GM21367 (cell line): Measurements from ENCODE around the gene GSE1.

Experiments
- ATAC-seq: cut with Tn5 transposase; IDR thresholded peaks from one replicate; pipeline ENCODE4 v1.9.1; 2021; ENCODE audit not compliant: unreplicated experiment

The GSE1 gene

DNA sequence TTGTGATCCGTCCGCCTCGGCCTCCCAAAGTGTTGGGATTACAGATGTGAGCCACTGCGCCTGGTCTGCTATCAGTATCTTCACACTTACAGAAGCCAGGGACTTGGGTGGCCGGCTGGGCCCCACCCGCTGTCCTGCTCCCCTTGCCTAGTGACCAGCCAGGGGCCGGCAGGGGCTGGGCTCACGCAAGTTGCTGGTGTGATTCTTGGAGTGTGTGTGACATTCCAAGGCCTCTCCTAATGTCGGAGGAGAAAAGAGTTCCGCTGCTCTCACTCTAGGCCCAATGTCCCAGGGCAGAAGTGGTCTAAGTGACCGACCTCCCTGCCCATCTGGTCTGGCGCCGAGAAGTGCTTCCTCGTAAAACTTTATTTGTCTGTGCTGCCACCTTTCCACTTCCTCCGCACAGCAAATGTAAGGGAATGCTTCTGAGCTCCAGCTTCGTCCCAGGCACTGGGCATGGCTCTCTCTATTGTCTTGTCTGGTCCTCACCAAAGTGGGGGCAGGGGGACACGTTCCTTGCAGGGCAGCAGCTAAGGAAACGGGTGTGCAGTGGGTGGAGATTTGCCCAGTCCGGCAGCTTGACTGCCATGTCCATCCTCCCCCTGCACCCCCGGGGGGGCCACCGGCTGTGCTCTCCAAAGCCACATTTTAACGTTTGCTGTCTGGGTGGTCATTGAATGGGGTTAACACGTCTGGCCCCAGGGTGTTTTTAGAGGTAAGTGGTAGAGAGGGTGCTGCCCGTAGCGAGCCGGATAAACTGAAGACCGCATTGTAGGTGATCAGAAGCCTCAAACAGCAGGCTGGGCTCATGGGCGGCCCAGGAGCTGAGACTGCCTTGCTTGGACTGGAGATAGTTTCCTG is 7.8 kb upstream of the GSE1 start:
- no peak for ATAC-seq

DNA sequence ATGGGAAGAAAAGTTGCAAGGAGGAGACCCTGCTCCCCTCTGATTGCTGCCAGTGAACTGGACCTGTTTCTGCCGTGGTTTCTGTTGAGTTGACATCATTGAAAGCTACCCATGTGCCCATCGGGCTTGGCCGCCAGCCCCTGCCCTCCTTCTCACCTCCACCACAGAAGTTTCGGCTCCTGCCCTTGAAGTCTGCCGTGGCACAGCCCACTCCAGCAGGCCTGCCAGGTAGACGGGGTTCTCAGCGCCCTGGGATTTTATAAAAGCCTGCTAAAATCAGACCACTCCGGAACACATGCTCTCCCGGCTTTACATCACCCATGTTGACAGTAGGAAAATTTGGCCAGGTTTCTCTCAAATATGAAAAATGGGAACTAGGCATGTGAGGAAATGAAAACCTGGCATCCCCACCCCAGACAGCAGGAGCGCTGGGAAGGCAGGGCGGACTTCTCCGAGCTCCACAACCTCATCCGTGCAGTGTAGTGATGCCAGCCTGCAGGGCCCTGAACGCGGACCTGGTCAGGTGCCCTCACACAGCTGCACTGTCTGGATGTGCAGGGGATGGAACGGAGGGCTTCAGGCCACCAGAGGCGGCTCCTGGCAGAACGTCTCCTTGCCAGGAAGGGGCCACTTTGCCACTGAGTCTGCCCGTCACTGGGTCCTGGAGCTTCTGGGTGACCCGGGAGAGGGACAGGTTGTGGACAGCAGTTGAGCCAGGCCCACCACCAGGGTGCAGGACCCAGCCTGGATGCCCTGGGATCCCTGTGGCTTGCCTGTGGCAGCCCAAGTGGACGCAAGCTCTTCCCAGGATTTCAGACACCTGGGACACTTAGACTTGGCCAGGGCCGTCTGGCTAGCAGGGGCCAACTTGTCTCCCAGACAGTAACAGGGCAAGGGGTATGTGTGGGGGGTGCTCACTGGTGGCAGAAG is 6.9 kb upstream of the GSE1 start:
- ATAC-seq = no peak

DNA sequence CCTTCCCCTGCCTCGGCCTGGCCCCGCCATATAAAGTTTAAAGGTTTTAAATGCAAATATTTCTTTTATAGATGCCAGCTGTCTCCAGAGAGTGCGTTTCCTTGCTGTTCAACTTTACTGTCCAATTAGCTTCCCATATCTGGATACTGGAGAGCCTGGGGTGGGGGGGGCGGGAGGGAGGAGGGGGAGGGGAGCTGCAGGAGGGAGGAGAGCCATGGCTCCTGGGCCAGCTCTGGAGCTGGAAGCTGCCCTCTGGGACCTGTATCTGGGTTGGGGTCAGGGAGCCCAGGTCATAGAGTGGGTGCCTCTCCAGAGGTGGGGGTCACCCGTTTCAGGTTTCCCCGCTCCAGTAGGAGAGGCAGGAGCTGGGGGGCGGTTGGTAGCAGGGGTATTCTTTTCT is 6.2 kb upstream of the GSE1 start:
- ATAC-seq = no peak

DNA sequence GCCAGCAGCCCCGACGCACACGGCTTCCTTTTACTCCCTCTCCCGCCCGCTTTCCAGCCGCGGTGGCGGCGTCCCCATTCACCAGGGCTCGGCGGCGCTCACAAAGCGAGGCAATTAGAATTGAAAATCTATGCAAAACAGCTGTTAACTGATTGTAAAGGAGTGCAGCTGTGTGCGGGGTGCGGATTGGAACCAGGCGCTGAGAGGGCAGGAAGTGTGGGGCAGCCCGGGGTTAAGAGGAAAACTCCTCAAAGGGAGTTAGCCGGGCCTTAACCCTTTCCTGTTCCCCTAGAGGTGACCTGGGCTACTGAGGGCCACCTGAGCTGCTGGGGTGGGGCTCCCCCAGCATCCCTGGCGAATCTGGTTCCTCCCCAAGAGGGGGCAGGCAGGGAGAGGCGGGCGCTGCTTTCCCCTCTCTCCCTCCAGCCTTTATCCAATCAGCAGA is 5.8 kb upstream of the GSE1 start:
- no peak for ATAC-seq

DNA sequence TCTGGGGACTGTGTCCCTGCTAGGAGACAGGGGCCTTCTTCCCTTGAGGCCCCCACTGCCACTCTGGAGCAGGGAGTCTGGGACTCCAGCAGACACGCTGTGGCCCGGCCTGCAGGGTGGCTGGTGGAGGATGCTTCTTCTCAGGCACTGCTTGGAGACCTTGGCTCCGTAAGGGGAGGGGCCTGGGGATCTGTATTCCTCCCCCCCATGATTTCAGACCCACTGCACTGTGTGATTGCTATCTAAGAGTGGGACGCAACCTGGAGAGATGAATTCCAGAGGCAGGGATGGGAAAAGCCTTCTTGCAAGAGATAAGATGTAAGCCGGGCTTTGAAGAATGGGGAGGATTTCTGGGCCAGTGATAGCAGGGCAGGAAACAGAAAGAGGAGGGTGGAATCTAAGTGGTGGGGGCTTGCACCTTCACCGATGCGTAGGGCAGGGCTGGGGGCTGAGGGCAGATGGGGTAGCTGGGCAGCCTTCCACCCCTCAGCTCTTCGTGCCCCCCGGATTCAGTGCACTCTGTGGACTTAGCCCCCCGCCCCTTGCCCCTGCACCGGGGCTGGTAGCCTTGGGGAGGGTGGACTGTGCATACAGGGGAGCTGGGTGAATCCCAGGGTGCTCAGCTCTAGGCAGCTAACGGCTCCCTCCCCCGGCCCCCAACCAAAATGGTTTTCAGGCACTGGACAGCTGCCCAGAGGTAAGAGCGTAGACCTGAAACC is 5.2 kb upstream of the GSE1 start:
- no peak for ATAC-seq

DNA sequence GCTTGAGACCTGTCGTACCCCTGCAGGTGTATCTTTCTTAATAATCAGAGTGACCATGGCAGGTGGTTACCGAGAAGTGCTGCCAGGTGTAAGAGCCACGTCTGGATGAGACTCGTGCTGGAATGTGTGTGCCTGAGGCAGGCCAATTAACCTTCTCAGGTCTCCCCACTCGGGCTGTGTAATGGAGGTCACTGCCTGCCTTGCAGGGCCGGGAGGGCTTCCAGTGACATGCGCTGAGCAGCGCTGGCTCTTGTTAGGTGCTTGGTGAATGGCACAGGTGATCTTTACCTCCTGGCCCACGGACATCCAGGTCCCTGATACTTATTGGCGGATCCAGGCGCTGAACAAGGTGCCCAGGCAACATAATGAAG is 4.6 kb upstream of the GSE1 start:
- ATAC-seq = no peak

DNA sequence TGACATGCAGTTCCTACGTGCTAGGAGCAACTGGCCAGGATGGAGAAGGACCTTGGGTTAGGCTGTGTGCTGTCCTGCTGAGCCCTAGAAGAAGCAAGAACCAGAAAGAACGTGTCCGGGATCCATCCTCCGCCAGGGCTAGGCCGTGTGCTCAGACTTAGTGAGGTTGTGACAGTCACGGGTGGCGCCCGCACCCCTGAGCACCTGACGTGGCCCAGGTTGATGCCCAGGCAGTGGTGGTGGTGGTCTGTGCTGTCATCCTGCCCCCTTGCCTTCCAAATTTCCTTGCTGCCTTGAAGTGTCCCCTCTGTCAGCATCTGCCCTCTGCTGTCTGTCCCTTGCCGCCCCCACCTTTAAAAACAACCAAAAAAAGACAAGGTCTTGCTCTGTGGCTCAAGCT is 4.2 kb upstream of the GSE1 start:
- ATAC-seq = no peak

DNA sequence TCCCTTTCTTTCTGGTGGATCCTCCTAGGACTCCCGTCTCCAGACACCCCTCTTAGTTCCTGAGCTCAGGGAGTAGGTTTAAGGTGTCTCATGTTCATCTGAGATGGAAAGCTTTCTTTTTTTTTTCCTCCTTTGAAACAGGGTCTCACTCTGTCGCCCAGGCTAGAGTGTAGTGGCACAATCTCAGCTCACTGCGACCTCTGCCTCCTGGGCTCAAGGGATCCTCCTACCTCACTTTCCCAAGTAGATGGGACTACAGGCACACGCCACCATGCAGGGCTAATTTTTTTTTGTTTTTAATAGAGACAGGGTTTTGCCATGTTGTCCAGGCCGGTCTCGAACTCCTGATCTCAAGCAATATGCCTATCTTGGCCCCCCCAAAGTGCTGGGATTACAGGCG is 3.6 kb upstream of the GSE1 start:
- no peak for ATAC-seq

DNA sequence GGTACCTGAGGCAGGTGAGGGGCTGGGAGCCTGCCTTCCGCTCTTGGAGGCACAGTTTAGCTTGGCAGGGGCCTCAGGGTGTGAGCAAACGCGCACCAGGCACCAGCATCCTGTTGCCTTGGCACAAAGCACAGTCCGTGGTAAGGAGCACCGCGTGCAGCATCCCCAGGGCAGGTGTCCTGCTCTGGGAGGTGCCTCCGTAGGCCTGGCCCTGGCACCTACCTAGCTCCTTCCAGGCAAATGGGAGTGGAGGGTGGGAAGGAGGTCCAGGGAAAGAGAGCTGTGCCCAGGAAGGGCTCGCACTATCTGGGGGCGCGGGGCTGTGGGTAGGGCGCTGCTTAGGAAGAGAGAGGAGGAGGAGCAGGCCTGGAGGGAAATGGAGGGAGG is 3.1 kb upstream of the GSE1 start:
- ATAC-seq = no peak

DNA sequence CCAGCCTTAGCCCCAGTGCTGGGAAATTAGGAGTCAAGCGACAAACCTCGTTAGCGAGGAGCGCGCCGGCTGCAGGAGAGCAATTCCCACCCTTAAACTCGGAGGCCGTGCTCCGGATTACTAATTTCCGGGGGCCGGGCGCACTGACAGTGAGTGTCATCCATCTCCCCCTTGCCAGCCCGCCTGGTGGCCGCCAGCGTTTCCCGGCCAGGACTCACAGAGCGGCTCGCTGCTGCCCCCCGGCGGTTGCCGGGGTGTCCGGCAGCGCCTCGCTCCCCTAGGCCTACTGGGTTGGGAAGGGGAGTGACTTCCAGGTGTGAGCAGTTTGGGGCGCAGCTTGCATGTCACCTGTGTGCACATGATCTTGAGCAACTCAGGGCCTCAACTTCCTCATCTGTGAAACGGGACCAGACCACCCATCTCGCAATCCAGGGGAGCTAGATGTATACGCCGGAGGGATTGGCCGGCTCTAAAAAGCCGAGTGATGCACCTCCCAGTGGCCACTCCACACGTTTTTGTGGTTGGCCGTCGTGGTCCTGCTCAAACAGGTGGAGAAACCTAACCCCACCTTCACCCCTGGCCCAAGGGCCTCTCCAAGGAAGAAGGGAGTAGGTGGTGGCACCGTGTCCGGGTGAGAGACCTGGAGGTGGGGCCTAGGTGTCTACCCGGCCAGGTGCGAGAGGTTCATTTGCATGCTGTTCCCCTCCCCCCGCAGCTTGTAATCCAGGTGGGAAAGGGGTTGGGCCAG is 2.5 kb upstream of the GSE1 start:
- ATAC-seq = no peak

DNA sequence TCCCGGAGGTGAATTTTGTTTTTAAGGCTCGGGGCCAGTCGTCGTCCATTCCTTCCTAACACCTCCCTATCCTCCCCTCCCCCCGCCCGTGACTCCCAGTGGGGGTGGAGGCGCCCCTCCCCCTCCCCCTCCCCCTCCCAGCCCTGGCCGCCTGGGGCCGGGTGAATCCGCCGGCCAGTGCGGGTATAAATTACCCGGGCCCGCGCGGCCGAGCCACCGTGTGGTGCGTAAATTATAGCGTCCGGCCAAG is 2.0 kb upstream of the GSE1 start:
- ATAC-seq = no peak

DNA sequence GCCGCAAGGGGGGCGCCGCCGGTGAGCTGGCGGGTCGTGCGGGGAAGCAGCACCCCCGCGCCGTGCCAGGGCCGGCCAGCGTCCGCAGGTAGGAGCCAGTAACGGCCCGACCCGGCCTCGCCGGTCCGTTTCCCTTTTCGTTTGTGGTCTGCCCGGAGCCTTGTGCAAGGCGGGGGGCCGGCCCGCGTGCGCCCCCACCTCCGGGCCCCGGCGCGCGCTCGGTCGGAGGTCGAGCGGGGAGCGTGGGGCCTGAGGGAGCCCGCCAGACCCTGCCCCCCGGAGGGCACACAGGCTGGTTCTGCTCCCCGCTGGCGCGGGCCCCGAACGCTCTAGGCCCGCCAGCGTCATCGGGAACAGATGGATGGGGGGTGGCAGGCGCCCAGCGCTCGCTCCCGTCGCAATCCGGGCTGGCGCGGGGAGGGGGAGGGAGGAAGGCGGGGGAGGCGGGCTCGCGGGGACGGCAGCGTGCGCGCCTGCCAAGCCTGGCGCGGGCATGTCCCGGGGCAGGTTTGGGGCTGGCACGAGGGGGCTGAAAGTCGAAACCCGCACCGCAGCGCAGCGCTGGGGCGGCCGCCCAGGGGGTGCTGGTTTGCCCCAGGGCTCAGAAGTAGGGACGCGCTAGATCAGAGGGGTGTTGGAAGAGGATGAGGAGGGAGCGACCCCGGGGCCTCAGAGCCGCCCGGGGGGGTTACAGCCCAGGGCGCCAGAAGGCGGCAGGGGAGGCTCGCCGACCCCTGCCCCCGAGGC is 1.5 kb upstream of the GSE1 start:
- no peak for ATAC-seq

DNA sequence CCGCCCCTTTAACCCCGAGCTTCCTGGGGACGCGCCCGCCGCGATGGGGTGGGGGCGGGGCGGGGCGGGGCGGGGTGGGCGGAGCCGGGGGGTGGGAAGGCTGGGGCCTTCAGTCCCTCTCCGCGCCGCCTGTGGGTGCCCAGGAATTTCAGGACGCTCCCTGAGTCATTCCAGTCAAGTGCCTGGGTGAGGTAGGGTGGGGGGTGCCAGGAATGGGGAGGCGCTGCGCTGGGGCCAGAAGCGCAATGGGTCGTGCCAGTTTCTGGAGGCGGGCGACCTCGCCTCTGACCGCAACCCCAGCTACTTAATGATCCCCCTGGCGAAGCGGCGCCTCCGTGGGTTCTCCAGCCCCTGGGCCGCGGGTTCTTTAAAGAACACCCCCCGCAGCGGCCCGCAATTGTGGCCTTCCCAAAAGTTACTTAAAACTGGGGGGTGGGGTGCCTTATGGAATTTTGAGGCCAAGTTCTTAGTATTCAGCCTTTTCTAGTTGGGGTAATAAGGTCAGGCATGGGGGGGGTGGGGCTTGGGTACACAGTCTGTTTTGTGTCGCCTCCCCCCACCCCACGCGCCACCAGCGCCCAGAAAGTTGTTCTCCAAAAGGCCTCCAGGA is 826 bp upstream of the GSE1 start:
- no peak for ATAC-seq

DNA sequence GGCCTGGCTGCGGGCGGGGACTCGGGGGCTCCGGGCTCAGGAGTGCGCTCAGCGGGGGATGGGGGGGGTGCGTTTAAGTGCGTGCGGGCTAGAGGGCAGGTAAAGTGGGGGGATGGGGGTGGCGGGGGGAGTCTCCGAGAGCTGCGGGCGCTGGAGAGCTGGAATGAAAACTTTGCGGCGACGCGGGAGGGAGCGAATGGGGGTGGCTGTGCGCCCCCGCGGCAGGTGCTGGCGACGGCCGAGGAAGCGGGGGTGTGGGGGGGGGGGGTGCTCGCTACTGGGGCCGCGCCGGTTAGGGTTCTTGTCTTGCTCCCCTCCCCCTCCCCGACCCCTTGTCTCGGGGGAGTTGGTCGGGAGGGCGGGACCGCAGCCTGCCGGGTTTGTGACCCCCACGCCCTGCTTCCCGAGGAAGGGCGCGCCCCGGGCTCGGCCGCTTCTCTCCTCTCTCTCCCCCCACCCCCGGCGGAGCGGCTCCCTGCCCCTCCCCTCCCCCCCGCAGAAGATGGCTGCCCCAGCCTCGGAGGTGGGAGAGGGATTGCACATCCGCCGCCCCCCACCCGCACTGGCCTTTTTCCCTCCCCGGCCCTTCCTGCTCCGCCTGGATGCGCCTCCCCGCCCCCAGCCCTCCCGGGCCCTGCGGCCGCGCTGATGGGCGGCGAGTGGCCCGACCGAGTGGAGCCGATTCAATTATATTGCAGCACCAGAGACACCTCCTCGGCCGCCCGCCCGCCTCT is 649 bp downstream of the GSE1 start:
- no peak for ATAC-seq

DNA sequence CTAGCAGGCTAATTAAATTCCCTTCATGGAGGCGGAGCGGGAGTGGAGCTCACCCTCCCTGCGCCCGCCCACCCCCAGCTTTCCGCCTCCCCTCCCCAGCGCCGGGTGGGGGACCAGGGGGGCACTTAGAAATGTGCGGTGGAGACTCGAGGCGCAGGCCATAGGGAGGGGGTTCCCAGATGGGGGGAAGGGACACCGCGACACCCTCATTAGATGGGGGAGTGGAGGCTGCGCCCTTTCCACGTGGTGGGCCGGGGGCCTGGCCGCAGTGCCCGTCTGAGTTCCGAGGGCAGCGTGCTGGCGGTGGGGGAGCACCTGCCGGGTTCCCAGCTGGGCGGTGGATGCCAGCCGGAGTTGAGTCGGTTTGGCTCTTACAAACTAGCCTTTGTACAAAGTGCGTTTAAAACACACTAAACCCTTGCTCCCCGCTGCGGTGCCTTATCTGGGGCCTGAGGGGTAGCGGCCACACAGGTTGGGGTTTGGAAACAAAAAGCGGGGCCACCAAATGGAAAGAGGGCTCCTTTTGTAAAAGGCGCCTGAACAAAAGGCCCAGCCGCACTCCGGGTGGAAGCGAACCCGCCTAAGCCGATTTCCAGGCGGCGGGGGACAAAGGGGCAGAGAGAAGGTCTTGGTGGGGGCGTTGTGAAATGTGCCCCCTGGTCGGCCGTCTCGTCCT is 1.4 kb downstream of the GSE1 start:
- no peak for ATAC-seq

DNA sequence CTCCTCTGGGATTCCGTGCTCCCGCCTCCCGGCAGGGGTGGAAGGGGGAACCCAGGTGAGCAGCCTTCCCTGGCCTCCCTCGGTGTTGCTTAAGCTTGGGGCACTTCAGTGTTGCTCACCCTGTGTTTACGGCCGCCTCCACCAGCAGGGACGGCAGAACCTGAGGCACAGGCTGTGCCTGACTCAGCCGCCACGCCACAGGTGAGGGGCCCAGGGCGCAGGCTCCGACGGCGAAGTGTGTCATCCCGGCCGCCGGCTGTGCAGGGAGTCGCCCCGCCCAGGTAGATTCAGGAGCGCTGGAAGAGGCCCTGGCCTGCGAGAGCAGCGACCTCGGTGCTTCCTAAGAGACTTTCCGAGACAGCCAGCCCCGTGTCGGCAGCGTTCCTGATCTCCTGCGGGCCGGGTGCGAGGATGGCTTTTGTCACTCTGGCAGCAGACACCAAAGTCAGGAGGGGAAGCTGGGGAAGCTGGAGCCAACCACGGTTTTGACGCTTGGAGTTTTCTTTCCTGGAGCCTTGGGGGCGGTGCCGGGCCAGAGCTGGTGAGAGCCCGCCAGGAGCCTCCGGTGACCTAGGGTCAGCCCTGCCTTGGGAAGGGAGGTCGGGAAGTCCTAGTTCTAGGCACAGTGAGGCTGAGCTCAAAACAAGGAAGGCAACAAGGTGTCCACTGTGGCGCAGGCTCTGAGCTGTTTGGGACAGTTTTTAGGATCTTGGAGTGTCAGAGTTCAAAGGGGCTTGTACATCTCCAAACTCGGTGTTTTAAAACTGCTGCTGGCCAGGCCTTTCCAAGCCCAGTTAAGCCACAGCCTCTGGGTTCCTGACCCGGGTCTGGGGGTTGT is 2.1 kb downstream of the GSE1 start:
- ATAC-seq = no peak

DNA sequence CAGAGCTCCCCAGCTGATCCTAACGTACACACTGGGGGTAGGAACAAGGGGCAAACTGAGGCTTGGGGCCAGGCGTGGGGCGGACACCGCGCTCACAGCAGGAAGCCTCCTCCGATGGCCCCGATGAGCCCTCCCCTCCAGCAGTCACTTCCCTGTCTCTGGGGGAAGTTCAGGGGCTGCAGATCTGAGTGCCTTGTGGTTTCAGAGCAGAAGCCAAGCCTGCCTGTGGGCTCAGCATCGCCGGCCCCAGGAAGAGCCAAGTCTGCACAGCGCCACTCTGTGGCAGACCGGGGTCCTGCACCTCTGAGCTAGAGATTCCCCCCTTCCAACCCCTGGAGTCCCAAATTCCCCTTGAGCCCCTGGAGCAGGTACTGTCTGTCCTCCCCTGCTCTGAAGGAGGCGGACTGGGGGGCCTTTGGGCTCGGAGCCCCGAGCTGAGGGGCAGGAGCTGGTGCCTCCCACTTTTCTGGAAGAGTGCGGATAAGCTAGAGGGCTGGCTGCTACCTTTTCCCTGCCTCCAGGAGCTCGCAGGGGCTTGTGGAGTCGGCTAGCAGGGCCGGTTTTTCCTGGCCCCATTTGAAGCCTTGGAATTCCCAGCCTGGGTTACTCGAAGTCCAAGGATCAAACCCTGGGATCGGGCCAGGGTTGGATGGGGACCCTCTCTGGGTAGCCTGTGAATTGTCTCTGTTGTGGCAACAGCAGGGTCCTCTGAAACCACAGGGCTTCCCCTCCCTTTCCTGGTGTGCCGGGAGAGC is 2.9 kb downstream of the GSE1 start:
- ATAC-seq = peak; percentile 29
